Stomach smooth muscle (tissue), 2 donors: Measurements from ENCODE around the gene SHISA9.

ENCODE experiments used
- H3K27ac ChIP-seq: one replicate; pipeline ENCODE4 v1.7.0; 2013; ENCODE audit warnings: mild to moderate bottlenecking, low read length, inconsistent platforms
- H3K27me3 ChIP-seq, 2 donors: one replicate each; pipeline ENCODE4 v1.7.0; 2013; ENCODE audit warnings: low read length in 2 of 2; ENCODE audit not compliant: insufficient read depth in 2 of 2, control insufficient read depth in 1 of 2
- H3K36me3 ChIP-seq, 2 donors: one replicate each; pipeline ENCODE4 v1.7.0; 2013; ENCODE audit warnings: low read length in 2 of 2; ENCODE audit not compliant: control insufficient read depth in 2 of 2, insufficient read depth in 2 of 2
- H3K4me1 ChIP-seq: one replicate; pipeline ENCODE4 v1.7.0; 2013; ENCODE audit warnings: low read length; ENCODE audit not compliant: control insufficient read depth, insufficient read depth
- H3K4me3 ChIP-seq, 2 donors: one replicate each; pipeline ENCODE4 v1.7.0; 2013; ENCODE audit warnings: low read length in 2 of 2
- H3K9ac ChIP-seq, 2 donors: one replicate each; pipeline ENCODE4 v1.7.0; 2013; ENCODE audit warnings: low read length in 2 of 2, mild to moderate bottlenecking in 1 of 2
- H3K9me3 ChIP-seq, 2 donors: one replicate each; pipeline ENCODE4 v1.7.0; 2013; ENCODE audit warnings: low read length in 2 of 2; ENCODE audit not compliant: control insufficient read depth in 2 of 2
- donor health status: healthy.
- donor health status: Pancreatic carcinoma.

The SHISA9 gene

GRCh38 chr16:13108126-13108525 is 206.7 kb downstream of the SHISA9 start:
- Histone ChIP-seq H3K27ac (no peak overlapping the region), H3K9ac (no peak overlapping the region), H3K36me3 (no peaks in the 10 kb centered on the region), H3K4me1 (no peaks in the 10 kb centered on the region), H3K4me3 (no peak overlapping the region), H3K9me3 (peaks cover 0 to 2% of the 10 kb centered on the region in 2 donors), H3K27me3 (no peaks in the 10 kb centered on the region)

GRCh38 chr16:13109171-13109570 is 207.8 kb downstream of the SHISA9 start:
- H3K4me1 ChIP-seq: no peaks in the 10 kb centered on the region
- no peak overlapping the region for H3K9ac ChIP-seq
- no peaks in the 10 kb centered on the region for H3K36me3 ChIP-seq
- H3K27ac ChIP-seq: no peak overlapping the region
- H3K27me3 ChIP-seq: no peaks in the 10 kb centered on the region
- H3K9me3 ChIP-seq: peaks cover 0 to 2% of the 10 kb centered on the region in 2 donors
- no peak overlapping the region for H3K4me3 ChIP-seq

- H3K9ac ChIP-seq: no peak overlapping the region
- H3K9me3 ChIP-seq: no peaks in the 10 kb centered on the region
- no peaks in the 10 kb centered on the region for H3K36me3 ChIP-seq
- H3K4me1 ChIP-seq: no peaks in the 10 kb centered on the region
- no peak overlapping the region for H3K27ac ChIP-seq
- no peaks in the 10 kb centered on the region for H3K27me3 ChIP-seq
- no peak overlapping the region for H3K4me3 ChIP-seq
Observed at GRCh38 chr16:13110124-13110796, 208.9 kb downstream of the SHISA9 start.

GRCh38 chr16:13111747-13112146 is 210.3 kb downstream of the SHISA9 start:
- Histone ChIP-seq H3K9me3 (no peaks in the 10 kb centered on the region), H3K9ac (no peak overlapping the region), H3K27ac (no peak overlapping the region), H3K4me3 (no peak overlapping the region), H3K4me1 (no peaks in the 10 kb centered on the region), H3K36me3 (no peaks in the 10 kb centered on the region), H3K27me3 (no peaks in the 10 kb centered on the region)

GRCh38 chr16:13113741-13114140 is 212.3 kb downstream of the SHISA9 start:
- Histone ChIP-seq H3K27me3 (no peaks in the 10 kb centered on the region), H3K9me3 (no peaks in the 10 kb centered on the region), H3K9ac (no peak overlapping the region), H3K4me3 (no peak overlapping the region), H3K4me1 (no peaks in the 10 kb centered on the region), H3K27ac (no peak overlapping the region), H3K36me3 (no peaks in the 10 kb centered on the region)

- Histone ChIP-seq H3K9ac (no peak overlapping the region), H3K36me3 (no peaks in the 10 kb centered on the region), H3K27ac (no peak overlapping the region), H3K4me1 (peaks cover 7% of the 10 kb centered on the region), H3K9me3 (no peaks in the 10 kb centered on the region), H3K27me3 (no peaks in the 10 kb centered on the region), H3K4me3 (no peak overlapping the region)
Observed at GRCh38 chr16:13118091-13118490, 216.7 kb downstream of the SHISA9 start.

- Histone ChIP-seq H3K27me3 (no peaks in the 10 kb centered on the region), H3K36me3 (no peaks in the 10 kb centered on the region), H3K4me3 (no peak overlapping the region), H3K9ac (no peak overlapping the region), H3K9me3 (no peaks in the 10 kb centered on the region), H3K4me1 (peaks cover 7% of the 10 kb centered on the region), H3K27ac (no peak overlapping the region)
Observed at GRCh38 chr16:13120091-13120490, 218.7 kb downstream of the SHISA9 start.

GRCh38 chr16:13120557-13120956 is 219.2 kb downstream of the SHISA9 start:
- Histone ChIP-seq H3K4me3 (no peak overlapping the region), H3K9me3 (no peaks in the 10 kb centered on the region), H3K9ac (no peak overlapping the region), H3K27me3 (no peaks in the 10 kb centered on the region), H3K36me3 (no peaks in the 10 kb centered on the region), H3K4me1 (peaks cover 7% of the 10 kb centered on the region), H3K27ac (no peak overlapping the region)

GRCh38 chr16:13123991-13124390 is 222.6 kb downstream of the SHISA9 start:
- Histone ChIP-seq H3K27ac (no peak overlapping the region), H3K4me3 (no peak overlapping the region)

GRCh38 chr16:13127144-13127543 is 225.7 kb downstream of the SHISA9 start:
- H3K9ac ChIP-seq: no peak overlapping the region
- no peak overlapping the region for H3K4me3 ChIP-seq
- H3K27me3 ChIP-seq: no peaks in the 10 kb centered on the region
- no peaks in the 10 kb centered on the region for H3K36me3 ChIP-seq
- H3K27ac ChIP-seq: no peak overlapping the region
- H3K4me1 ChIP-seq: no peaks in the 10 kb centered on the region
- no peaks in the 10 kb centered on the region for H3K9me3 ChIP-seq

More at GRCh38 chr16:13123991-13124390, 222.6 kb downstream of the SHISA9 start:
- no peaks in the 10 kb centered on the region for H3K9me3 ChIP-seq
- H3K4me1 ChIP-seq: peaks cover 7% of the 10 kb centered on the region
- no peaks in the 10 kb centered on the region for H3K36me3 ChIP-seq
- no peak overlapping the region for H3K9ac ChIP-seq
- no peaks in the 10 kb centered on the region for H3K27me3 ChIP-seq

- no peaks in the 10 kb centered on the region for H3K27me3 ChIP-seq
- no peaks in the 10 kb centered on the region for H3K4me1 ChIP-seq
Observed at GRCh38 chr16:13130586-13130985, 229.2 kb downstream of the SHISA9 start.

More at GRCh38 chr16:13130586-13130985, 229.2 kb downstream of the SHISA9 start:
- Histone ChIP-seq H3K4me3 (no peak overlapping the region), H3K36me3 (no peaks in the 10 kb centered on the region), H3K9me3 (peaks cover 3 to 4% of the 10 kb centered on the region in 2 donors), H3K27ac (no peak overlapping the region), H3K9ac (no peak overlapping the region)
